WTC11 (cell line): ENCODE data around the gene MAP3K6.

Experiments
- ATF3 ChIP-seq: sonication (generic); formaldehyde crosslinking; conservative IDR thresholded peaks from 2 replicates; pipeline ENCODE4 v1.8.1; 2022; ENCODE audit warnings: mild to moderate bottlenecking, missing genetic modification reagents
- CTCF ChIP-seq: fragments of 200-600 bp; IDR thresholded peaks from 2 replicates; pipeline ENCODE4 v1.8.0; 2022; ENCODE audit warnings: antibody characterized with exemption
- ESRRA ChIP-seq: sonication (generic); formaldehyde crosslinking; IDR thresholded peaks from 2 replicates; pipeline ENCODE4 v1.8.1; 2022; ENCODE audit warnings: mild to moderate bottlenecking, missing genetic modification reagents, borderline replicate concordance
- FOXP1 ChIP-seq: sonication (generic); formaldehyde crosslinking; IDR thresholded peaks from 2 replicates; pipeline ENCODE4 v1.8.0; 2022; ENCODE audit warnings: missing genetic modification reagents, mild to moderate bottlenecking, moderate library complexity, borderline replicate concordance
- IRF2 ChIP-seq: sonication (generic); formaldehyde crosslinking; IDR thresholded peaks from 2 replicates; pipeline ENCODE4 v1.8.0; 2022; ENCODE audit warnings: low read depth, missing genetic modification reagents, borderline replicate concordance
- NR3C1 ChIP-seq: sonication (generic); formaldehyde crosslinking; conservative IDR thresholded peaks from 2 replicates; pipeline ENCODE4 v1.8.1; 2023; ENCODE audit warnings: low read depth, mild to moderate bottlenecking, missing genetic modification reagents
- SOX15 ChIP-seq: fragments of 250-450 bp; sonication (Bioruptor Pico); IDR thresholded peaks from 2 replicates; pipeline ENCODE4 v1.9.0; 2021; ENCODE audit warnings: mild to moderate bottlenecking
- TCF7 ChIP-seq: sonication (generic); formaldehyde crosslinking; IDR thresholded peaks from 2 replicates; pipeline ENCODE4 v1.8.0; 2022; ENCODE audit warnings: mild to moderate bottlenecking, low read depth, missing genetic modification reagents, moderate library complexity
- TEAD4 ChIP-seq: sonication (generic); formaldehyde crosslinking; IDR thresholded peaks from 2 replicates; pipeline ENCODE4 v1.8.0; 2022; ENCODE audit warnings: mild to moderate bottlenecking, missing genetic modification reagents
- TF ChIP-seq, protein P1 (sequence below): sonication (generic); formaldehyde crosslinking; IDR thresholded peaks from 2 replicates; pipeline ENCODE4 v1.8.1; 2023; ENCODE audit warnings: mild to moderate bottlenecking, moderate library complexity, missing genetic modification reagents
- TF ChIP-seq, protein P2 (sequence below): sonication (generic); formaldehyde crosslinking; IDR thresholded peaks from 2 replicates; pipeline ENCODE4 v1.8.1; 2023; ENCODE audit warnings: mild to moderate bottlenecking, missing genetic modification reagents, moderate library complexity

DNA sequence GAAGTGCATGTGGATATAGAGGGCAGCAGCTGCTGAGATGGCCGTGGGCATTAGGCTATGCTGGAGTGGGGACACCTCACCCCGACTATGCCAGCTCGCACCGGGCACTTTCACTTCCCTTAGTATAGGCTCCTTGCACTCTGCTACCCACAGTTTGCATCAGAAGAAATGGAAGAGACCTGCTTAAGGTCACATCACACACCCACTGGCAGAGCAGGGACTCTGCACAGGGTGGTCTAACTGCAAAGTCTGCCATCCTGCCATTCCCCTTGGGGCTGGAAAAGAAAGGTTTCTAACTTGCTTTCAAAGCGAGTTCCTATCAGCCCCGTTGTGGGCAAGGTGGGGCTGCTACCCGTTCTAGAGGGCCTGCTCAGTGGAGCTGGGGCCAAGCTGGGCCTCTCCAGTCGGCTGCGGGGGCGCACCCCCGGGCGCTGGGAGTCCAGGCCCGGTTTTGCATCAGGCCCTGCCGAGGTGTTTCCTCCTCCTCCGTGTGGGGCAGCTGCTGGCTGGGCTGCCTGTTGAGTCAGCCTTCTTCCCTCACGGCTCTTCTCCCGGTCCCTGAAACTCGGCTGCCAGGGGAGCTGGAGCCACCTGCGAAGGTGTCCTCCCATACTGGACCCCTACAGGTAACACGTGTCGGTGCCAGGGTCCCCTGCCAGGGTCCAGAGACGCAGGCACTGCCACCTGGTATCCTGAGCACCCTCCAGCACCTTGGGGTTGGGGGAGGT, 25.1 kb downstream of the MAP3K6 start, which contains the start of gene SYTL1:
- TF ChIP-seq CTCF = no peak
- no peak for TF ChIP-seq ATF3
- TF ChIP-seq, protein P1, sequence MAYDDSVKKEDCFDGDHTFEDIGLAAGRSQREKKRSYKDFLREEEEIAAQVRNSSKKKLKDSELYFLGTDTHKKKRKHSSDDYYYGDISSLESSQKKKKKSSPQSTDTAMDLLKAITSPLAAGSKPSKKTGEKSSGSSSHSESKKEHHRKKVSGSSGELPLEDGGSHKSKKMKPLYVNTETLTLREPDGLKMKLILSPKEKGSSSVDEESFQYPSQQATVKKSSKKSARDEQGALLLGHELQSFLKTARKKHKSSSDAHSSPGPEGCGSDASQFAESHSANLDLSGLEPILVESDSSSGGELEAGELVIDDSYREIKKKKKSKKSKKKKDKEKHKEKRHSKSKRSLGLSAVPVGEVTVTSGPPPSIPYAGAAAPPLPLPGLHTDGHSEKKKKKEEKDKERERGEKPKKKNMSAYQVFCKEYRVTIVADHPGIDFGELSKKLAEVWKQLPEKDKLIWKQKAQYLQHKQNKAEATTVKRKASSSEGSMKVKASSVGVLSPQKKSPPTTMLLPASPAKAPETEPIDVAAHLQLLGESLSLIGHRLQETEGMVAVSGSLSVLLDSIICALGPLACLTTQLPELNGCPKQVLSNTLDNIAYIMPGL (CRISPR knock-in tag) = no peak
- TF ChIP-seq NR3C1 = no peak
- no peak for TF ChIP-seq SOX15 (CRISPR knock-in tag)
- no peak for TF ChIP-seq IRF2
- no peak for TF ChIP-seq TEAD4 (CRISPR knock-in tag)
- TF ChIP-seq ESRRA = no peak
- TF ChIP-seq, protein P2, sequence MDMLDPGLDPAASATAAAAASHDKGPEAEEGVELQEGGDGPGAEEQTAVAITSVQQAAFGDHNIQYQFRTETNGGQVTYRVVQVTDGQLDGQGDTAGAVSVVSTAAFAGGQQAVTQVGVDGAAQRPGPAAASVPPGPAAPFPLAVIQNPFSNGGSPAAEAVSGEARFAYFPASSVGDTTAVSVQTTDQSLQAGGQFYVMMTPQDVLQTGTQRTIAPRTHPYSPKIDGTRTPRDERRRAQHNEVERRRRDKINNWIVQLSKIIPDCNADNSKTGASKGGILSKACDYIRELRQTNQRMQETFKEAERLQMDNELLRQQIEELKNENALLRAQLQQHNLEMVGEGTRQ (CRISPR knock-in tag) = no peak
- no peak for TF ChIP-seq TCF7 (CRISPR knock-in tag)
- peak; percentile 31; the same call in 1 of the 2 replicates for TF ChIP-seq FOXP1 (CRISPR knock-in tag)
